ENCODE measurements around the gene TARP.

Gene TARP

GRCh38 chr7:38229884-38230642 is 43.4 kb downstream of the TARP start:
- Histone ChIP-seq H3K27me3 (ENCODE audit: insufficient read depth, low read length, poor library complexity, severe bottlenecking) (no peaks in the 10 kb centered on the region), H3K9me3 (ENCODE audit: insufficient read depth, low read depth, low read length) (no peaks in the 10 kb centered on the region), H3K4me1 (ENCODE audit: insufficient read depth, low read length, poor library complexity, severe bottlenecking) (peaks cover 73% of the 10 kb centered on the region), H3F3A (ENCODE audit: low read depth) (peaks cover 16% of the 10 kb centered on the region), H3K4me2 (ENCODE audit: low read depth, low read length, poor library complexity, severe bottlenecking) (no peak overlapping the region), H3K9me2 (replicated peaks; ENCODE audit: low read depth, low read length) (no peaks in the 10 kb centered on the region), H3K36me3 (ENCODE audit: insufficient read depth, low read length) (peaks cover 26% of the 10 kb centered on the region; the same call in 1 of the 2 replicates), H2AFZ (ENCODE audit: low read length) (no peak overlapping the region), H4K20me1 (ENCODE audit: insufficient read depth, low read length, poor library complexity, severe bottlenecking) (no peaks in the 10 kb centered on the region), H3K9ac (ENCODE audit: low read depth, low read length, poor library complexity, severe bottlenecking) (no peak overlapping the region), H3K79me2 (ENCODE audit: insufficient read depth, low read length) (peaks cover 28% of the 10 kb centered on the region), H3K4me3 (ENCODE audit: low read length, poor library complexity, severe bottlenecking) (no peak overlapping the region)
- TF ChIP-seq EZH2phosphoT487 (IDR thresholded peaks at IDR 0.05; ENCODE audit: borderline replicate concordance) (no peak), CTCF (conservative IDR thresholded peaks at IDR 0.05; ENCODE audit: low read length) (no peak)

- Histone ChIP-seq H4K20me1 (ENCODE audit: insufficient read depth, low read length, poor library complexity, severe bottlenecking) (no peaks in the 10 kb centered on the region), H3K79me2 (ENCODE audit: insufficient read depth, low read length) (peaks cover 28% of the 10 kb centered on the region), H3K4me2 (ENCODE audit: low read depth, low read length, poor library complexity, severe bottlenecking) (no peak overlapping the region), H3F3A (ENCODE audit: low read depth) (peaks cover 16% of the 10 kb centered on the region), H3K36me3 (ENCODE audit: insufficient read depth, low read length) (peaks cover 31% of the 10 kb centered on the region; the same call in 1 of the 2 replicates), H3K9me2 (replicated peaks; ENCODE audit: low read depth, low read length) (no peaks in the 10 kb centered on the region), H2AFZ (ENCODE audit: low read length) (no peak overlapping the region), H3K9me3 (ENCODE audit: insufficient read depth, low read depth, low read length) (no peaks in the 10 kb centered on the region), H3K27me3 (ENCODE audit: insufficient read depth, low read length, poor library complexity, severe bottlenecking) (no peaks in the 10 kb centered on the region), H3K4me3 (ENCODE audit: low read length, poor library complexity, severe bottlenecking) (no peak overlapping the region), H3K4me1 (ENCODE audit: insufficient read depth, low read length, poor library complexity, severe bottlenecking) (peaks cover 69% of the 10 kb centered on the region), H3K9ac (ENCODE audit: low read depth, low read length, poor library complexity, severe bottlenecking) (peak overlapping the region; percentile 3)
- TF ChIP-seq CTCF (conservative IDR thresholded peaks at IDR 0.05; ENCODE audit: low read length), result no peak
- no peak for TF ChIP-seq EZH2phosphoT487 (IDR thresholded peaks at IDR 0.05; ENCODE audit: borderline replicate concordance)
These were observed 44.0 kb downstream of the TARP start for GRCh38 chr7:38229386-38229785.

GRCh38 chr7:38224392-38224791 is 49.0 kb downstream of the TARP start:
- Histone ChIP-seq H3K9me2 (replicated peaks; ENCODE audit: low read depth, low read length) (no peaks in the 10 kb centered on the region), H3K9ac (ENCODE audit: low read depth, low read length, poor library complexity, severe bottlenecking) (no peak overlapping the region), H3K36me3 (ENCODE audit: insufficient read depth, low read length) (peaks cover 53% of the 10 kb centered on the region; the same call in 1 of the 2 replicates), H2AFZ (ENCODE audit: low read length) (no peak overlapping the region), H3K79me2 (ENCODE audit: insufficient read depth, low read length) (peaks cover 14% of the 10 kb centered on the region; the same call in 1 of the 2 replicates), H4K20me1 (ENCODE audit: insufficient read depth, low read length, poor library complexity, severe bottlenecking) (no peaks in the 10 kb centered on the region), H3K4me1 (ENCODE audit: insufficient read depth, low read length, poor library complexity, severe bottlenecking) (peaks cover 39% of the 10 kb centered on the region), H3F3A (ENCODE audit: low read depth) (no peaks in the 10 kb centered on the region), H3K9me3 (ENCODE audit: insufficient read depth, low read depth, low read length) (no peaks in the 10 kb centered on the region), H3K4me2 (ENCODE audit: low read depth, low read length, poor library complexity, severe bottlenecking) (no peak overlapping the region), H3K4me3 (ENCODE audit: low read length, poor library complexity, severe bottlenecking) (no peak overlapping the region), H3K27me3 (ENCODE audit: insufficient read depth, low read length, poor library complexity, severe bottlenecking) (no peaks in the 10 kb centered on the region)
- TF ChIP-seq CTCF (conservative IDR thresholded peaks at IDR 0.05; ENCODE audit: low read length), result no peak
- no peak for TF ChIP-seq EZH2phosphoT487 (IDR thresholded peaks at IDR 0.05; ENCODE audit: borderline replicate concordance)
